OCI-LY3 (cell line): ENCODE data around the gene SLC8A1.

Experiments
- EZH2phosphoT487 ChIP-seq: fragments of 200-600 bp; shearing (Covaris generic); IDR thresholded peaks from 2 replicates; pipeline ENCODE4 v1.6.1; 2018; ENCODE audit warnings: antibody characterized with exemption, mixed run types, low read depth
- TF ChIP-seq, protein P1 (sequence below): fragments of 200-600, 300-600 bp; sonication (generic); IDR thresholded peaks from 2 replicates; pipeline ENCODE4 v1.5.1; 2014; ENCODE audit warnings: antibody characterized with exemption, low read length, low read depth

DNA sequence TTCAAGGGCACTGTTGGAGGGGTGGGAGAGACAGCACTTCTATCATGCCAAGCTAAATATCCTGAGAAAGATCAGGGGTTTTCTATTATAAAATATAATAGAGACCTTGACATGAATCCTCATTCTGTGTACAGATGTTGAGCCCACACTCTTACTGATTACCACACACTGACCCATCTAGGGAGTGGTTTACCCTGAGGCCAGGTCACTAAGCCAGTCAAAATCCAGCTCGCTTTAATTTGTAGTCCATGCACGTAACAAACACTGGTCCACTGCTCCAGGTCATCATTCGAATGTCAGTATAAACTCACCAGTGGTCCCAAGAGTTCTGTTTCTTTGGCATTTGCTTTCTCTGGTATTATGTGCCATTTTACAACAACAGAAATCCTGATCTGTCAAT is 96.4 kb downstream of the SLC8A1 start:
- TF ChIP-seq, protein P1, sequence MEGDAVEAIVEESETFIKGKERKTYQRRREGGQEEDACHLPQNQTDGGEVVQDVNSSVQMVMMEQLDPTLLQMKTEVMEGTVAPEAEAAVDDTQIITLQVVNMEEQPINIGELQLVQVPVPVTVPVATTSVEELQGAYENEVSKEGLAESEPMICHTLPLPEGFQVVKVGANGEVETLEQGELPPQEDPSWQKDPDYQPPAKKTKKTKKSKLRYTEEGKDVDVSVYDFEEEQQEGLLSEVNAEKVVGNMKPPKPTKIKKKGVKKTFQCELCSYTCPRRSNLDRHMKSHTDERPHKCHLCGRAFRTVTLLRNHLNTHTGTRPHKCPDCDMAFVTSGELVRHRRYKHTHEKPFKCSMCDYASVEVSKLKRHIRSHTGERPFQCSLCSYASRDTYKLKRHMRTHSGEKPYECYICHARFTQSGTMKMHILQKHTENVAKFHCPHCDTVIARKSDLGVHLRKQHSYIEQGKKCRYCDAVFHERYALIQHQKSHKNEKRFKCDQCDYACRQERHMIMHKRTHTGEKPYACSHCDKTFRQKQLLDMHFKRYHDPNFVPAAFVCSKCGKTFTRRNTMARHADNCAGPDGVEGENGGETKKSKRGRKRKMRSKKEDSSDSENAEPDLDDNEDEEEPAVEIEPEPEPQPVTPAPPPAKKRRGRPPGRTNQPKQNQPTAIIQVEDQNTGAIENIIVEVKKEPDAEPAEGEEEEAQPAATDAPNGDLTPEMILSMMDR, result no peak
- TF ChIP-seq EZH2phosphoT487, result no peak
